GM10248 (cell line): ENCODE results near the gene EFCAB6.

Source experiments
- CTCF ChIA-PET: fragments of 300-600 bp; sonication (Branson Sonifier 250); formaldehyde crosslinking; extraction: SDS; loops from one replicate; lab custom pipeline; 2021; ENCODE audit warnings: antibody characterized with exemption; lab: Yijun Ruan, JAX
- POLR2A ChIA-PET: fragments of 350-650 bp; sonication (Branson Sonifier 250); formaldehyde crosslinking; extraction: SDS; loops from one replicate; lab custom pipeline; 2020; ENCODE audit warnings: antibody characterized with exemption; lab: Yijun Ruan, JAX
- DNase-seq: peaks from one replicate; pipeline ENCODE4 v3.0.0; 2012; ENCODE audit errors: extremely low spot score
- TF ChIP-seq, protein P1 (sequence below): IDR thresholded peaks from 2 replicates; pipeline ENCODE4 v1.5.1; 2012; ENCODE audit warnings: mild to moderate bottlenecking, low read depth; ENCODE audit errors: extremely low read depth, missing control alignments, control extremely low read depth

Gene EFCAB6

DNA sequence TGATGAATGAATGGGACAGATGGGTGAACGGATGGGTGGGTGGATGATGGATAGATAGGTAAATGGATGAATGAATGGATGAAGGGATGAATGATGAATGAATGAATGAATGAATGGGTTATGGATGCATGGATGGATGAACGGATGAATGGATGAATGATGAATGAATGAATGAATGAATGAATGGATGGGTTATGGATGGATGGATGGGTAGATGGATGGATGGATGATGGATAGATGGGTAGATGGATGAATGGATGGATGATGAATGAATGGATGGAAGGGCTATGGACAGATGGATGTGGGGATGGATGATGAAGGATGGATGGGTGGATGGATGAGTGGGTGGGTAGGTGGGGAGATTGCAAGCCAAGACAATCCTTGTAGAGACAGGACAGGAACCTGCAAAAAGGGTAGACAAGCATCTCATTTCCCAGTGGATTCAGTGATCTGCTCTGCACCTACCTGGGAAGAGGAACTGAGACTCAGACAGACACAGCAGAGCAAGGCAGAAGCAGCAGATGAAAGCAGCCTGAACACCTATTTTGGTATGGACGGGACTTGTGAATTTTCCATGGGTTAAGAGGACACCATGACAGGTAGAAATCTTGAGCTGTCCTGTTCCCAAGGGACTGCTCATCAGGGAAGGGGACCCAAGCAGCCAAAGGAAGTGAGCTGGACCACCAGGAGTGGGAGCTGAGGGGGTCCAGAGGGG is 68.0 kb downstream of the EFCAB6 start:
- no peak for DNase-seq
- TF ChIP-seq, protein P1, sequence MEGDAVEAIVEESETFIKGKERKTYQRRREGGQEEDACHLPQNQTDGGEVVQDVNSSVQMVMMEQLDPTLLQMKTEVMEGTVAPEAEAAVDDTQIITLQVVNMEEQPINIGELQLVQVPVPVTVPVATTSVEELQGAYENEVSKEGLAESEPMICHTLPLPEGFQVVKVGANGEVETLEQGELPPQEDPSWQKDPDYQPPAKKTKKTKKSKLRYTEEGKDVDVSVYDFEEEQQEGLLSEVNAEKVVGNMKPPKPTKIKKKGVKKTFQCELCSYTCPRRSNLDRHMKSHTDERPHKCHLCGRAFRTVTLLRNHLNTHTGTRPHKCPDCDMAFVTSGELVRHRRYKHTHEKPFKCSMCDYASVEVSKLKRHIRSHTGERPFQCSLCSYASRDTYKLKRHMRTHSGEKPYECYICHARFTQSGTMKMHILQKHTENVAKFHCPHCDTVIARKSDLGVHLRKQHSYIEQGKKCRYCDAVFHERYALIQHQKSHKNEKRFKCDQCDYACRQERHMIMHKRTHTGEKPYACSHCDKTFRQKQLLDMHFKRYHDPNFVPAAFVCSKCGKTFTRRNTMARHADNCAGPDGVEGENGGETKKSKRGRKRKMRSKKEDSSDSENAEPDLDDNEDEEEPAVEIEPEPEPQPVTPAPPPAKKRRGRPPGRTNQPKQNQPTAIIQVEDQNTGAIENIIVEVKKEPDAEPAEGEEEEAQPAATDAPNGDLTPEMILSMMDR = no peak
- ChIA-PET POLR2A (no interaction called here), CTCF (interaction anchor here (1.0 to 1.6 kb wide), 3 partner anchors 7 to 139 kb away, joined by 3 to 4 read pairs (median 3); no protein-coding TSS in a partner anchor)

DNA sequence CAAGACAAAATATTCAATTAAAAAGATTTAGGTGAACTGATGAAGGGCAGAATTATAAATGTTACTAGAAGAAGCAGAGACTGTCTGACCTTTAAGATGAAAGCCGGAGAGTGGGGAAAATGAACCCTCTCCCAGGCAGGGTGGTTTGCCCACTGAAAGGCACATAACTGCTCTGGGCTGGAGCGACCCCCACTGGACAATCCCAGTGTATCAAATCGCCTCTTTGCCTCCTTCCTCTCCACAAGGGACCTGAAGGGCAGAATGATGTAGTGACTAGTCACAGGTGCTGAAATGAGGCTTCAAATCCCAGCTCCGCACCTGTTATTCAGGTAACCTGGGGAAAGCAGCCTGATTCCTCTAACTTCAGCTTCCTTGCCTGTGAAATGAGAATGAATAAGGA is 69.0 kb downstream of the EFCAB6 start:
- POLR2A ChIA-PET = no interaction called here
- DNase-seq = no peak
- CTCF ChIA-PET = interaction anchor here (1.5 to 1.6 kb wide), 2 partner anchors 8 to 140 kb away, joined by 3 to 4 read pairs; no protein-coding TSS in a partner anchor
- TF ChIP-seq, protein P1 = no peak

DNA sequence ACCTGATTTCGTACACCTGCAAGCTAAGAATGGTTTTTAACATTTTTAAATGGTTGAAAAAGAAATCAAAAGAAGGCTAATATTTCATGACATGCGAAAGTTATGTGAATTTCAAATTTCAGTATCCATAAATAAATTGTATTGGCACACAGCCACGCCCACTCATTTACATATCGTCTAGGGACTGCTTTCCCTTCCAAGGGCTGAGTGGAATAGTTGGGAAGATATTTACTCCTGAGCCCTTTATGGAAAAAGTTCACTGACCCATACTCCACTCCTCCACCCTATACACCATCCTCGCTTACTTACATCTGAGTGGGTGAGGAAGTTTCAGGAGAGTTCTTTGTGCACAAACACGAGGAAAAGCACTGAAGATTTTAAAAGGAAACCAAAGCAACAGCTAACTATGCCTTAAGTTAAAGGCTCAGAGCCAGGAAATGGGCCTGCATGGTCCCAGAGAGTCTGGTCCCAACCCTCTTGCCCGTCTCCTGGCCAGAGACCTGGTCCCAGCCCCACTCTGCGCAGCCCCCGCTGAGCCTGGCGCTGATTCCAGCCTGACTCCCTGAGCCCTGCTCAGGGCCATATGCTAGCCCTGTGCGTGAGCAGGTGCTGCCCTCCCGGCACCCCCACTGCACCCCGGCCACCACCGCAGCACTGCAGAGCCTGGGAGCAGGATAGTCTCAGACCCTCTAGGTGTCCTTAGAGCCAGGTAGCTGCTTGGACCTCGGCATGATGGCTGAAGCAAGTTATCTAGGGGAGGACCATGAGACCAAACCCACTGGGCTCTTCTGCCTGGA is 69.8 kb downstream of the EFCAB6 start:
- DNase-seq = no peak
- ChIA-PET CTCF (interaction anchor here (1.5 to 1.6 kb wide), 2 partner anchors 9 to 141 kb away, joined by 3 to 4 read pairs; no protein-coding TSS in a partner anchor), POLR2A (no interaction called here)
- TF ChIP-seq, protein P1 = no peak

DNA sequence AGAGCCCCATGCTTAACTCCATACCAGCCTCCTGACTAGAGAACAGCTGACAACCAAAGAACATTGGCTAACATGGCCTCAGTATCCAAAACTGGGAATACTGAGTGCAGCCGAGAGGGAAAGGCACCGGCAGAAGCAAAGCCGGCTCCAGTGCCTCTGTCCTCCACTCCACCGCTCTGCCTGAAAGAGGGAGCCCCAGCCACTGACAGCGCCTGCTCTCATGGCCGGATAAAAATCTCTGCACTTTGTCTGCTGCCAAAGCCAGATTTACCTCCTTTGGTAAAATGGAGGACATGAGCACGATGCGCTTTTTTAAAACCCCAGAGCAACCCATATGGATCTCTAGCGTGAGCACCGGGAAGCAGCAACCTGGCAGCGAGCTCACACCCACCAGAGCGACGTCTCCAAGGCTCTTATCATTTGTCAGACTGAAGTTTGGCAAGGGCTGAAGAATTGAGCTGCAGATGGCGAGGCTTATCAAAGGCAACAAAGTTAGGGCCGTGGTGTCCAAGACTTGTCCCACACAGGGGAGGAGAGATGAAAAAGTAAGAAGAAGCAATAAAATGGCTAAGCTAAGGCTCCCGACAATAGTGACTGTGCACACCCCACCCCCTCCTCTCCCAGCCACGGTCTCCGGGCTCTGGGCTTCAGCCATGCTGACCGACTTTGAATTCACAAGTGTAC is 71.4 kb downstream of the EFCAB6 start:
- DNase-seq = no peak
- TF ChIP-seq, protein P1 = no peak
- ChIA-PET CTCF (interaction anchor here (1.0 kb wide), 1 partner anchor 9 kb away, joined by 3 read pairs; no protein-coding TSS in a partner anchor), POLR2A (no interaction called here)

DNA sequence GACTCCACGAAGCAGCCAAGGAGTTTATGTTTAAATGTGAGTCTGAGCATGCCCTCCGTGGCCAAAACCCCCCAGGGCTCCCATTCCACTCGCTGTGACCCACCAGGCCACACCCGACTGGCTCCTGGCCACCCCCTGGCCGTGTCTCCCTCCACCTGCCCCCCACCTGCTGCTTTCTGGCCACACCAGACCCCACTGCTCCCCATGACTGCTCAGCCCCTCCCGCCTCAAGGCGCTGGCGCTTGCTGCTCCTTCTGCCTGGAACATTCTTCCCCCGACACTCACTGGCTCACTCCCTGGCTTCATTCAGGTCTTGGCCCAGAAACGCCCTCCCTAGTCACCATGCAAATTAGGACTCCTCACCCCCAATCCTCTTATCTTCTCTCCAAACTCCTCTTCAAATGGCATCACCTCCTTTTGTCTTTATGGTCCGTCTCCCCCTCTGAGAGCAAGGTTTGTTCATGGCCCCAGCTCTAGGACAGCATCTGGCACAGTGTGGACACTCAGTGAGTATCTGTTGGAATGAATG is 72.2 kb downstream of the EFCAB6 start:
- CTCF ChIA-PET = no interaction called here
- TF ChIP-seq, protein P1 = no peak
- no peak for DNase-seq
- POLR2A ChIA-PET = no interaction called here
